HG03064 (cell line): ENCODE results near the gene CNN2.
A peak's percentile ranks its signal among the peaks of the same experiment; 100 is the strongest.
"Not testable (repeated sequence)": the region's sequence is repeated elsewhere in the genome, so short reads cannot be mapped to it uniquely, and the experiment has no call there.

Source experiments
- ATAC-seq: cut with Tn5 transposase; IDR thresholded peaks from one replicate; pipeline ENCODE4 v1.9.1; 2021; ENCODE audit warnings: low read depth; ENCODE audit not compliant: unreplicated experiment

Gene CNN2

DNA sequence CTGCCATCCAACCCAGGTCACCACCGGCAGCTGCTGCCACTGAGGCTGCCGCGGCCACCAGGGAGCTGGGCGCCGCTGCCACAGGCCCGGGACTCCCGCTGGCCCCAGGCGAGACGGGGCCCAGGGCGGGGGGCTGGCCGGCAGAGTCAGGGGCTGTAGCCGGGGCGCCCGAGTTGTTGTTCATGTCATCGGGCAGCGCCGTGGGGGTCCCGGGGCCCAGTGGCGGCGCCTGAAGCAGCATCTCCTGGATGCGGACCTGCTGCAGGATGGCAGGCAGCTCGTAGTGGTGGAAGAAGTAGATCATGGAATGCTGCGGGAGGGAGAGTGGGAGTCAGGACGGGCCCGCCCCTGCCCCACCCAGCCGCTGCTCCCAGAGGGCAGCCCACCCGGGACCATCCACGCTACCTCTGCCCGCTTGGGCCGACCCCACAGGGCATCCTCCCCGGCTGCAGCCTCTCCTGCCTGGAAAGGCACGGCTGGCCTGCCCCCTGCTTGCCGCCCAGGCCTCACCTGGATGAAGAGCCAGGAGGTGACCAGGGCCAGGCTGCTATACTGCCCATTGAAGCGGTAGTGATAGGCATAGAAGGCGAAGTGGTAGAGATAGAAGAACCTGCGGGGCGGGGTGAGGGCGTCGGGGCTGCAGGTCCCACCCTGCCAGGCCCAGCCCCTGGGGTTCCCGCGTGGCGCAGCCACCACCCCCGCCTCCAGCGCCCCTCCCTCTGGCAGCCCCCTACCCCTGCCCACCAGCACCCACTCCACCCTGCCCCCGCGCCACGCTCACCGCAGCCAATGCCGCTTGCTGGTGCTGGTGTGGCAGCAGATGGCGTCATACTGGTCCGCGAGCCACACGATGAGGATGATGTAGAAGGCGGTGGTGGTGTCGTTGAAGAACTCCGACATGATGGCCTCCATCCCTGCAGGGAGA lies 15.6 kb upstream of the CNN2 start:
- no peak for ATAC-seq

DNA sequence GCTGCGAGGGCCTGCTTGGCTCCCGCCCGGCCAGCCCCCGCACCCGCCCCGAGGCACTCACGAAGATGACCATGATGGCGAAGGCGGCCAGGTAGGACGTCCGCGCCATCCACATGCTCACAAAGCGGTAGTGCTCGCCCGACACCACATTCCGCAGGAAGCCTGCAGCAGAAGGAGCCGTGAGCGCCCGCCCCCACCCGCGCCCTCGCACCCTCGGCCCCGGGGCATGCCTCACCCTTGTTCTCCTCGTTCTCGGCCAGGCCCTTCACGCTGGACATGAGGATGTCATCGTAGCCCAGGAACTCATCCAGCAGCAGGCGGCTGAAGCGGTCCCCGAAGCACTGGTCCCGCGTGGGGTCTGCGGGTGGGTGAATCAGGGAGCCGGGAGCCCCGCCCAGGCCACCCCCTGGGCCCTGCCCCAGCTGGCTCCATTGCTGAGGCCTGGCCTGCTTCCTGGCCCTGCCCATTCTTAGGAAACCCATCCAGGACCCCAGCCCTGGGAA lies 14.5 kb upstream of the CNN2 start:
- ATAC-seq = no peak

DNA sequence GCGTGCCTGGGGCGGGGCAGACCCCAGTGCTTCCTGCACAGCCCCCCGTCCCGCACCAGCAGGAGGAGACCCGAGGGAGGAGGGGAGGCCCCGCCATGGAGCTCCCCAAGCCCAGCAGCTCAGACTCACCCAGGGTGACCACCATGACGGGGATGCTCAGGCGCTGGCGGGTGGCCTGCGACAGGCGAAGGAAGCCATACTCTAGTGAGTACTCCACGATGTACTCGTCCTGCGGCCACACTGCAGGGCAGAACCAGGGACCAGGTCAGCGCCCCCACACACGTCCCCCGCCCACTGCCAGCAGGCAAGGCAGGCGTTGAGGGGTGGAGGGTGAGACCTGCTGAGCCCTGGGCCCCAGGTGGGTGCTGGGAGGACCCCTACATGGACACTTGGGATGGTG lies 14.1 kb upstream of the CNN2 start:
- ATAC-seq = no peak

DNA sequence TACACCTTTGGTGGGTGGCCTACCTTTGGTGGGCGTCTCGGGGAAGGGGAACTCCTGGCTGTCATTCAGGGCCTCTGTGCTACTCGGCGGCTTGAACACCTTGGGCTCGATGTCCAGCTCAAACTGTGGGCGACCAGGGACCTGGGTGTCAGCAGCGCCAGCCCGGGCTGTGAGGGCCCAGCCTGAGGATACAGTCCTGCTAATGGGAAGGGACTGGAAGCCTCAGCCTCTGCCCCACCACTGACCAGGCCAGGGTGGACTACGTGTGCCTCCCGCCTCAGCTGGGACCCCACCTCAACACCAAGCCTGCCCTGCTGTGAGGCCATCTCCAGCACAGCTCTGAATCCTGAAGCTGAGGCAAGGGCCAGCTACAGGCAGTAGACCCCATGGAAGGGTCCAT lies 13.2 kb upstream of the CNN2 start:
- no peak for ATAC-seq

DNA sequence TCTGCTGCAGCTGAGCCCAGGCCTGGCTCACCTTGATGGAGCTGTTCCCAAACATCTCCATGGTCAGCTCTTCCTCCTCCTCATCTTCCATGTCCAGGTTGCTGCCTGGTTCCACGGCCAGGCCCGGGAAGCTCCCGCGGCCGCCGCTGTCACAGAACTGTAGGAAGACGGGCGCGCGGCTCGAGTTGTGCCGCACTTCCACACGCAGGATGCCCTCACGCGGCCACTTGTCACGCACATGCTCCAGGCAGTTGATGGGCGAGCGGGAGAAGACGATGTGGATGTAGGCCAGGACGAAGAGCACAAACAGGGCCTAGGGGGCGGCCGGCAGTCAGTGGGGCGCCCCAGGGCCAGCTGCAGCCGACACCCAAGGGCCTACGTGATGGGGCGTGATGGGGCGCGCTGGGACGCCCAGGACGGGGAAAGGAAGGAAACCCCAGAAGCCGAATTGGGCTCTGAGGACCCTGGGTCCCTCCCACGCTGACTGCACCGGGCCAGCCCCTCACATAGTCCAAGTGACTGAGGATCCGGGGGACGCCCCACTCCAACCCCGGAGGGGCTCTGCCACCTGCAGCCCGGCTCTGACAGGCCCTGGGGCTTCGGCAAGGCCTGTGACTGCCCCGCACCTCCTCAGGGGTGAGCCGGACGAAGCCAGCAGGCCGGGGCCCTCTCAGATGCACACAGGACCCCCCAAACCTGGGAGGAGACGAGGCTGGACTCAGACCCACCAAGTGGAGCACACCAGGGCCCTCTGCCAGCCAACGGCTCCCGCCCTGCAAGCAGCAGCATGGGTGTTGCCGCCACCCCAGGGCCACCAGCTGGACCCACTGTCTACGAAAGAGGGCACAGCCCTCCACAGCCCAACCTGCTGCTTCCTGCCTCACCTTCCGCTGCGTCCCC lies 12.0 kb upstream of the CNN2 start:
- ATAC-seq = no peak

DNA sequence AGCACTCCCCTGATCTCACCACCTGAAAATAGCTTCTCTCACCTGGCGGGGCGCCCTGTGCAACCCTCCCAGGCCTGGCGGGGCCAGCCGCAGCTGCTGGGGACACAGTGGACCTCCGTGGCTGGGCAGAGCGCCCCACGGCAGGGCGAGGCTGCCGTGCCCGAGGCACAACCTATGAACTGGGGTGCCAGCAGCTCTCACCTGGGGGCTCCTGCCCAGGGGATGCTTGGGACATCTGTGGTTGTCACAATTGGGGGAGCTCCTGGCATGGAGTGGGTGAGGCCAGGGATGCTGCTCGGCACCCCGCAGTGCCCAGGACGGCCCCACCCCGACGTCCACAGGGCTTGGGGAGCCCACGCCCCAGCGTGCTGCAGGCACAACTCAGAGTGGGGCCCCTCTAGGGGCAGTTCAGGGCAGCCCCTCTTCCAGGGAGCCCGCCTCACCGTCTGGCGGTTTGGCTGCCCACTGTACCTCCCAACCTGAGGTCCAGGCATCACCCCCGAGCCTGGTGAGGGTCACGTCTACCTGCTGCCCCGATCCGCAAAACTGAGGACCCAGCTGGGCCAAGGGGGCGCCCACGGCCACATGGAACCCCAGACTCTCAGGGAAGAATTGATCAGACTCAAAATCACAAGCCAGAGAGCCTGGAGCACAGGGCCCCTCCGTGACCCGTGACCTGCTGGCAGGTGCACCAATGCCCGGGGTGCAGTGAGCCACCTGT lies 11.2 kb upstream of the CNN2 start:
- ATAC-seq = no peak

DNA sequence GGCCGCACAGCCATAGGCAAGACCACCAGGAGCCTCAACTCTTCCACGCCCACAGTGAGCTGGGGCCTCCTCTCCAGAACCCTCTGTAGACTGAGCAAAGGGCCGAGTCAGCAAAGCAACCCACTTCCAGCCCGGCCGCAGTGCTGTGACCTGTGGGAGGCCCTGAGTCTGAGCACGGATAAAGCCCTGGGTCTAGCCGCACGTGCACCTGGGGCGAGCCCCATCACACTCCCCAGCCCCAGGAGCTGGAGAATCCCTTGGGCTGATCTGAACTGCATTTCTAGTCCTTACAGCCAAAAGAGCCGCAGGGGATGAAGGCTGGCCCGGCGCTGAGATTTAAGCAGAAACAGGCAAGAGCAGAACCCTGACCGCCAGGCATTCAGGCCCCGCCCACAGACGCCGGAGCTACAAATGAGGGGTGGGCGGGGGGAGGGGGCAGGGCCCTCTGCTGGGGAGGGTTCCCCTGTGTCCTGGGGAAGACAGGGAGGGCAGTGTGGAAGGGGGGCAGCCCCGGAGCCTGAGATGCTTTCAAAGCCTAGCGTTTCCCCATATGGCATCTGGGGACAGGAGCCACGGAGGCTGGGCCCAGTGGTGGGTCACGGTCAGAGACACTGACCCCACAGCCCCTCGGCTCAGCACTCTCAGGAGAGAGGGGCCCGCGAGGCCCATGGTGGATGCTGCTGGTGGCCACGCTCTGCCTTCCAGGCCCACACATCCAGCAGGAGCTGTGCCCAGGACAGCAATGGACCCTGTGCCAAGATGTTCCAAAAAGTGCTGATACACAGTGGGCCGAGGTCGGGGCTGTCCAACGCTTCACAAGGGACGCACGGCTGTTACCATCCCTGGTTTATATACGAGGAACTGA lies 10.4 kb upstream of the CNN2 start:
- ATAC-seq = no peak

DNA sequence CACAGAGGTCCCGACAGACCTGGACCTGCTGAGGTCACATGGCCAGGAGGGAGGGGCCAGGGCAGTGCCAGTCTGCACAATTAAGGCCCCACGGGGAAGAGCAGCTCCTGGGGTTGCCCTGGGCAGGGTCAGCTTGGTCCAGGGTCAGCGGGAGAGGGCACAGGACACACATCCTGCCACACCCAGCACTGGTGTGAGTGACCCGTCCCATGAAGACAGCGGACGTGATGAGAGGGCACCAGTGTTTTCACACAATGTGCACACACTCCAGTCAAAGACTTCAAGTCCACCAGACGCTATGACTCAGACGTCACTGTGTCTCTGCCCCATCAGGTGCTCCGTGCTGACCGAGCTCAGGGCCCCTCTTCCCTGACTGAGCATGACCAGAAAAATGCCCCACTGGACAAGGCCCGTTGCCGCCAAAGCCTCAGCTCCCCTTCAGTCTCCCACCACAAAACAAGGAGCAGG lies 9.7 kb upstream of the CNN2 start:
- ATAC-seq = no peak

DNA sequence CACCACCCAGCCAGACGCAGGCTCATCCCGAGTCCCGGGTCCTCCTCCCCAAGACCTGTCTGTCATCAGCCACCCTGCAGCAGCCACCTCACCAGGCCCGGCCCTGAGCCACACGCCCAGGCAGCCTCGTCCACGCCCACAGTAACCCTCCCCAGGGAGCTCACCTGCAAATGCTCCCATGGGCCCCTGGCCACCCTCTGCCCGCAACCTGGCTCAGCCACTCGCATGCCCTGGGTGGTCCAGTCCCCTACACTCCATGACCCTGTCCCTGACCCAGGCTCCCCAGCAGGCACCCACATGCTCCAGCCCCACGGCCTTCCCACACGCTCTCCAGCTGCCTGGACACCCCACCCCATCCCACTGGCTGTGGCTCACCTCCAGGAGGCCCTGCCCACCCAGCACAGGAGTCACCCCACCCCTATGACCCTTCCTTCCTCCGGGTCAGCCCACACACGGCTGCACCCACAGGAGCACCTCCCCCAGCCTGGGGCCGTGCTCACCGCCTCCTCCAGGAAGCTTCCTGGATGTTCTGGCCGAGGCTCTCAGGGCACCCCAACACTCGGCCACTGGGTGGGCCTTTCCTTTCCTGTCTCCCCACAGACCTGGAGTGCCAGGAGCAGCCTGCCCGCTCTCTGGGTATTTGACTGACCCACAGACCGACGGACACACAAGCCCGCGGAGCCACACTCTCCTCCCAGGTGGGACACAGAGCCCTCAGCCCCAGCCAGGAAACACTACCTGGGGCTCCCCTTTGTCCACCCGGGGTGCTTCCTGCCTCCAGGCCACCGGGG lies 9.1 kb upstream of the CNN2 start:
- no peak for ATAC-seq

DNA sequence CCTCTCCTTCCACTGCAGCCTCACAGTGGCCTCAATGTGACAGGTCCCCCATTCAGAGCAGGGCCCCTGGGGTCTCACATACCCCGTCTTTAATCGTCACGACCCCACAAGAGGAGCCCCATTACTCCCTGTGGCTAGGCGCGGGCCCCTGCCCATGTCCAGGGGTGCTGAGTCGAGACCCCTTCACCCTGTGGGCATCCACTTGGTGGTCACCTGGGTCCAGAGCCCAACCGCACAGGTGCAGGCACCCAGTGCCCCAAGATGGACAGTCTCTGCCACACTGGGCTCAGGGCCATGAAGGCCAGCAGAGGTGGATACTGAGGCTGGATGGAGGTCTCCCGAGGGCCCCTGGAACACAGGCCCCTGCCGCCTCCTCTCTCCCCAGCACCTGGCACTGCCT lies 8.5 kb upstream of the CNN2 start:
- ATAC-seq = no peak

DNA sequence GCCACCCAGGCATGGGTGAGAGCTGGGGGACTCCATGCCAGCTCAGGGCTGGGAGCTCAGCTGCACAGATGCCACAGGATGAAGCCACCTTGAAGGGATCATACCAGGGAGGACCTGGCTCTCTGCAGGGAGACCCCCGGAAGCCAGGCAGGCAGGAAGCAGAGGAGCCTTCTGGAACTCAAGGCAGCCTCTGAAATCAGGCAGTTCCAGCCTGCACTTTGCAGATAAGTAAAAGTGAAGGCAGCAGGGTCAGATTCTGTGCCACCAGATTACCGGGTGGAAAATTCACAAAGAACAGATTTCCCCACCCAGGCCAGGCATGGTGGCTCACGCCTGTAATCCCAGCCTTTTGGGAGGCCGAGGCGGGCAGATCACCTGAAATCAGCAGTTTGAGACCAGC lies 8.0 kb upstream of the CNN2 start:
- ATAC-seq = no peak

DNA sequence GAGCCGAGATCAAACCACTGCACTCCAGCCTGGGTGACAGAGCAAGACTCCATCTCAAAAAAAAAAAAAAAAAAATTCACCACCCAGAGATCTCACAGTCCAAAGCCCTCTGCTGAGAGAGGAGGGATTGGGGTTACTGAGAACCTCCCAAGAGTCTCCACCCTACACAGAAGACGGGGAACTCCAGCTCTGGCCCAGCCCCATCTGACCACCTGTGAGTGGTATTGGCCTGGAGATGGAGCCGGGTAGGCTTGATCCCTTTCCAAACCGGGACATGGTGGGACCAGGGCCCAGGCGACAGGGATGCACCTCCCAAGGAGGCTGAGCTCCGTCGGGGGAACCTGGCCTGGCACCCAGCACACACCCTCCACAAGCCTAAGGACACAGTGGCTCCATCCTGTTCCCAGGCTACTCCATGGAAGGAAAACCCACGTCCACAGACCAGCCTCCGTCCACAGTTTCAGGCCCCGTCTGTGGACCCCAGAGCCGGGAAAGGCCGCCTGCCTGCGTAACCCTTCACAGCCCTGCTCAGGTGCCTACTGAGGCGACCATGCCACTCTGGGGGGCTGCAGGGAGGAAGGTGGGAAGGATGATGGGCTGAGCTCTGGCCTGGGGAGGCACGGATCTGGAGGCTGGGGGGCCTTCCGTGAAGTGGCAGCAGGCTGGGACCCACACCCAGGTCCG lies 7.3 kb upstream of the CNN2 start:
- no peak for ATAC-seq

DNA sequence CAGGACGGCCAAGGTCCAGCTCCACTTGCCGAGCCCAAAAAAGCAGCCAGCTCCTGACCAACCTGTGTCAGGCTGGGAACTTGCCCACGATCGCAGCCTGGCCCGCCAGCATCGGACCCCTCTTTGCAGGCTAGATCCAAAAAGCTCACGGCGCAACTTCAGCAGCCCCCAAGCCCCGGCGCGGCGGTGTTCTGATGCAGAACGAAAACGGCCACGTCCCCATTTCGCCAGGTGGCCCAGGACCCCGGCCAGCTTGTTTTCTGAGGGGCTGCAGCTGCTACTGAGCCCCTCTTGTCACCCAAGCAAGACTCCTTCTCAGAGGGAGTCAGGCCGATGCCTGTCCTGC lies 6.8 kb upstream of the CNN2 start:
- no peak for ATAC-seq

DNA sequence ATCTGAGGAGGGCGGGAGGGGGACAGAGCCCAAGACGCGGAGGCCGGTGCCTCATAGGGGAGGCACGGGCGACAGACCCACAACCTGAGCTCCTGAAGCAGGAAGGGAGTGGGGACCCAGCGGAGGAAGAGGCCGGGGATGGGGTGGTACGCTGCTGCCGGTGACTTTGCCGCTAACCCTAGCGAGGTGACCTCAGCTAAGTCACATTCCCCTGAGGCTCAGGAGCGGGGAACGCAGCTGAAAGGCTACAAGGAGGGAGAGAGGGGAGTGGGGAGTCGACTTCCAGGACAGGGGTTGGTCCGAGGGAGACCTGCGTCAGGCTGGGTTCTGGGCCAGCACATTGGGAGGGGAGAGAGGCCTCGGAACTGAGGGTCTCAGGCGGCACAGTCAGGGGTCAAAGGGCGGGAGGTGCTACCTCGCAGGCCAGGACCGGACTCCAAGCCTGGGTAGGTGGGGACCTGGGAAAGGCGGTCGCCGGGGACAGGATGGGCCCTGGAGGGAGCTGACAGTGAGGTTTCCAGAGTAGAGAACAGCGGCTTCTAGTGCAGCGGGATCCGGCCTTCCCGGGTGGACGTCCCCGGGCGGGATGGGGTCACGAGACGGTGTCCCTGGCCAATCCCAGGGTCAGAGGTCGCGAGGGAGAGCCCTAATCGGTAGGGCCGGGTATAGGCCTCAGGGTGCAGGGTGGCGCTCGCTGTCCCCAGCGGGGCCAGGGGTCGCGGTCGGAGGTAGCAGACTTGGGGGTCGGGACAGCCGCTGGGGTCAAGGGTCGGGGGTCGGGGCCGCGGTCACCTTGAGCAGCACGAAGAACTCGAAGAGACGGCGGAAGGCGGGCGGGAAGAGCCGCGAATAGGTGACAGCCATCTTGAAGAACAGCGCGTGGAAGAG lies 6.2 kb upstream of the CNN2 start:
- ATAC-seq = no peak

DNA sequence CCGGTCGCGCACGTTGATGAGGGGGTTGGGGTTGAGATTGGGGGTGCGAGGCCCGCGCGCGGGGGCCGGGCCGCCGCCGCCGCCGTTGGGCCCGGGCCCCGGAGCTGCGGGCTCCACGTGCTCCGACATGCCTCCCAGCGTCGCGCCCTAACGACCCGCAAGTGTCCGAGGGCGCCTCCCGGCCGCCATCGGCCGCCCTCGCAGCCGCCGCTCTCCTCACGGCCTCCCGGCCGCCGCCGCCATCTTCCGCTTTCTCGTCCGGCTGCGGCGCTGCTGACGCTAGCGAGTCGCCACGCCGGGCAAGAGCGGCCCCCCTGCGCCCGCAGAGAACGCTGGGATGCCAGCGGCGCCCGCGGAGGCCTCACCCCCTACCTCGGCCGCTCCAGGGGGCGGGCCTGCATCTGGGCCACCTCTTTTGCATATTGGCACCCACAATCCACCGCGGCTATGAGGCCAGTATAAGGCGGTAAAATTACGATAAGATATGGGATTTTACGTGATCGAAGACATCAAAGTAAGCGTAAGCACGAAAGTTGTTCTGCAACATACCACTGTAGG lies 5.5 kb upstream of the CNN2 start, which contains the start of gene TMEM259:
TSS of gene TMEM259 (minus strand) at position 256 of the 558 bp plus-strand sequence. CDS start at position 129, 127 bp downstream.
- ATAC-seq = peak; percentile 60

DNA sequence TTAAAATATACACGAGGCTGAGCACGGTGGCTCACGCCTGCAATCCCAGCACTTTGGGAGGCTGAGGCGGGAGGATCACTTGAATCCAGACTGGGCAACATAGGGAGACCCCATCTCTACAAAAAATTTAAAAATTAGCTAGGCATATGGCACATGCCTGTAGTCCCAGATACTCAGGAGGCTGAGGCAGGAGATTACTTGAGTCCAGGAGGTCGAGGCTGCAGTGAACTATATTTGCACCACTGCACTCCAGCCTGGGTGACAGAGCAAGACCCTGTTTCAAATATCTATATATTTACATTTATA lies 2.6 kb upstream of the CNN2 start:
- ATAC-seq = not testable (repeated sequence)

DNA sequence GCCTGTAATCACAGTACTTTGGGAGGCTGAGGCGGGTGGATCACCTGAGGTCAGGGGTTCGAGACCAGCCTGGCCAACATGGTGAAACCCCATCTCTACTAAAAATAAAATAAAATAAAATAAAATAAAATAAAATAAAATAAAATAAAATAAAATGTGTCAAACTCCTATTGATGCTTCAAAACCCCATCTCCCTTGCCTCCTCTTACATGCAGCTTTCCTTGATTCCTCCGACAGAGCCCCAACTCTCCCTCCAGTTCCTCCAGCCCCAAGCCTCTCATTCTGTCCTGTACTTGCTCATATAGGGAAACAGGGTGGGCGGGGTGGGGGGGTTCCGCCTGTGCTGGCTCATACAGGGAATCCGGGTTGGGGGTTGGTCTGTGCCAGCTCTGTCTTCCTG lies 1.3 kb upstream of the CNN2 start:
- ATAC-seq = not testable (repeated sequence)
